ENCODE data around the gene ZNF862. TPM values are rescaled to one million over a fixed set of nuclear protein-coding genes. Genes with fewer than 3 reads are reported as not detected.

The ZNF862 gene
- total and polyA plus RNA-seq, 7 experiments from 2014 or later, result 9.1 to 112 (median 39.0) TPM

- intact Hi-C loops (cut with micrococcal nuclease), result loop anchor here in 1 of 2 donors (5.0 to 10.0 kb wide), 3 partner anchors 154 to 1213 kb away; partner anchors contain the start of genes FASTK, PDIA4 and TMUB1
- Mint-ChIP-seq H3K4me3 (peak overlapping the region; percentile 83 to 95 (median 90)), H3K4me1 (peaks cover 55 to 89% (median 85%) of the 10 kb centered on the region in 7 donors), H3K27ac (peak overlapping the region; percentile 90 to 99 (median 97)), H3K27me3 (no peaks in the 10 kb centered on the region), H3K9me3 (no peaks in the 10 kb centered on the region), H3K36me3 (peaks cover 0 to 25% (median 0%) of the 10 kb centered on the region in 5 donors)
- H3K4me3 ChIP-seq (ENCODE audit: low read length), result peak overlapping the region; percentile 42
- no peak for ATAC-seq
- no peaks in the 10 kb centered on the region for H3K27me3 ChIP-seq (ENCODE audit: control insufficient read depth in 2 of 2, insufficient read depth in 2 of 2, low read length in 2 of 2)
- ChIA-PET CTCF (interaction anchor here (0.6 to 4.2 kb wide), 6 partner anchors 13 to 851 kb away, joined by 3 to 32 read pairs (median 4); partner anchors contain the start of gene ZNF862), POLR2A (interaction anchor here (1.1 to 6.6 kb wide), 9 partner anchors 9 to 30 kb away, joined by 4 to 81 read pairs (median 20); partner anchors contain the start of gene ZNF862)
- H3K36me3 ChIP-seq (ENCODE audit: control insufficient read depth in 2 of 3, insufficient read depth in 3 of 3, low read length in 3 of 3), result no peaks in the 10 kb centered on the region
- peaks cover 87 to 88% of the 10 kb centered on the region in 2 donors for H3K4me1 ChIP-seq (ENCODE audit: control insufficient read depth in 2 of 2, insufficient read depth in 2 of 2, low read length in 2 of 2)
- peak overlapping the region; percentile 88 for H3K27ac ChIP-seq (ENCODE audit: low read depth, low read length)
- no peak for DNase-seq
- H3K9me3 ChIP-seq (ENCODE audit: control insufficient read depth in 2 of 3, low read length in 3 of 3), result no peaks in the 10 kb centered on the region
Observed at GRCh38 chr7:149869291-149869650, 31.1 kb downstream of the ZNF862 start.

- H3K27me3 Mint-ChIP-seq, result no peaks in the 10 kb centered on the region
- peak overlapping the region; percentile 90 to 98 (median 97) for H3K27ac Mint-ChIP-seq
- peak overlapping the region; percentile 88 for H3K27ac ChIP-seq (ENCODE audit: low read depth, low read length)
- H3K36me3 Mint-ChIP-seq, result peaks cover 0 to 23% (median 0%) of the 10 kb centered on the region in 5 donors
- peak in 7 of 9 donors; percentile 67 to 83 (median 79) for DNase-seq
- ChIA-PET POLR2A (interaction anchor here (0.7 to 6.6 kb wide), 9 partner anchors 9 to 584 kb away, joined by 3 to 81 read pairs (median 20); partner anchors contain the start of gene ZNF862), CTCF (interaction anchor here (1.0 to 4.2 kb wide), 5 partner anchors 12 to 31 kb away, joined by 3 to 32 read pairs (median 4); partner anchors contain the start of gene ZNF862)
- no peaks in the 10 kb centered on the region for H3K36me3 ChIP-seq (ENCODE audit: control insufficient read depth in 2 of 3, insufficient read depth in 3 of 3, low read length in 3 of 3)
- intact Hi-C loops (cut with micrococcal nuclease), result loop anchor here (1.0 to 10.0 kb wide), 7 partner anchors 13 to 1212 kb away; partner anchors contain the start of genes ZNF467 (in 2 of the 2), FASTK (in 1 of the 2), PDIA4 (in 1 of the 2) and TMUB1 (in 1 of the 2)
- H3K4me3 Mint-ChIP-seq, result peak overlapping the region; percentile 83 to 95 (median 90)
- H3K27me3 ChIP-seq (ENCODE audit: control insufficient read depth in 2 of 2, insufficient read depth in 2 of 2, low read length in 2 of 2), result no peaks in the 10 kb centered on the region
- H3K9me3 Mint-ChIP-seq, result no peaks in the 10 kb centered on the region
- peak overlapping the region; percentile 42 for H3K4me3 ChIP-seq (ENCODE audit: low read length)
- H3K4me1 Mint-ChIP-seq, result peaks cover 56 to 89% (median 86%) of the 10 kb centered on the region in 7 donors
- peak; percentile 69 for ATAC-seq
- no peaks in the 10 kb centered on the region for H3K9me3 ChIP-seq (ENCODE audit: control insufficient read depth in 2 of 3, low read length in 3 of 3)
- peaks cover 84 to 87% of the 10 kb centered on the region in 2 donors for H3K4me1 ChIP-seq (ENCODE audit: control insufficient read depth in 2 of 2, insufficient read depth in 2 of 2, low read length in 2 of 2)
Observed at GRCh38 chr7:149869867-149870266, 31.7 kb downstream of the ZNF862 start.

- ATAC-seq, result peak; percentile 7
- H3K27me3 Mint-ChIP-seq, result no peaks in the 10 kb centered on the region
- intact Hi-C loops (cut with micrococcal nuclease), result loop anchor here (1.0 to 5.0 kb wide), 4 partner anchors 13 to 98 kb away; partner anchors contain the start of gene ZNF467 (in 2 of the 2)
- POLR2A ChIA-PET, result interaction anchor here (0.7 to 6.6 kb wide), 9 partner anchors 10 to 584 kb away, joined by 3 to 81 read pairs (median 20); partner anchors contain the start of gene ZNF862
- H3K9me3 Mint-ChIP-seq, result no peaks in the 10 kb centered on the region
- peaks cover 84 to 86% of the 10 kb centered on the region in 2 donors for H3K4me1 ChIP-seq (ENCODE audit: control insufficient read depth in 2 of 2, insufficient read depth in 2 of 2, low read length in 2 of 2)
- H3K27me3 ChIP-seq (ENCODE audit: control insufficient read depth in 2 of 2, insufficient read depth in 2 of 2, low read length in 2 of 2), result no peaks in the 10 kb centered on the region
- DNase-seq, result no peak
- H3K4me3 ChIP-seq (ENCODE audit: low read length), result peak overlapping the region; percentile 42
- H3K4me3 Mint-ChIP-seq, result peak overlapping the region; percentile 83 to 95 (median 90)
- H3K36me3 Mint-ChIP-seq, result peaks cover 0 to 20% (median 0%) of the 10 kb centered on the region in 5 donors
- peaks cover 56 to 89% (median 86%) of the 10 kb centered on the region in 7 donors for H3K4me1 Mint-ChIP-seq
- H3K36me3 ChIP-seq (ENCODE audit: control insufficient read depth in 2 of 3, insufficient read depth in 3 of 3, low read length in 3 of 3), result no peaks in the 10 kb centered on the region
- peak overlapping the region; percentile 88 for H3K27ac ChIP-seq (ENCODE audit: low read depth, low read length)
- H3K27ac Mint-ChIP-seq, result peak overlapping the region; percentile 90 to 98 (median 97)
- CTCF ChIA-PET, result interaction anchor here (1.0 to 4.2 kb wide), 5 partner anchors 12 to 32 kb away, joined by 3 to 32 read pairs (median 4); partner anchors contain the start of gene ZNF862
- H3K9me3 ChIP-seq (ENCODE audit: control insufficient read depth in 2 of 3, low read length in 3 of 3), result no peaks in the 10 kb centered on the region
Observed at GRCh38 chr7:149870274-149870673, 32.1 kb downstream of the ZNF862 start.

DNA sequence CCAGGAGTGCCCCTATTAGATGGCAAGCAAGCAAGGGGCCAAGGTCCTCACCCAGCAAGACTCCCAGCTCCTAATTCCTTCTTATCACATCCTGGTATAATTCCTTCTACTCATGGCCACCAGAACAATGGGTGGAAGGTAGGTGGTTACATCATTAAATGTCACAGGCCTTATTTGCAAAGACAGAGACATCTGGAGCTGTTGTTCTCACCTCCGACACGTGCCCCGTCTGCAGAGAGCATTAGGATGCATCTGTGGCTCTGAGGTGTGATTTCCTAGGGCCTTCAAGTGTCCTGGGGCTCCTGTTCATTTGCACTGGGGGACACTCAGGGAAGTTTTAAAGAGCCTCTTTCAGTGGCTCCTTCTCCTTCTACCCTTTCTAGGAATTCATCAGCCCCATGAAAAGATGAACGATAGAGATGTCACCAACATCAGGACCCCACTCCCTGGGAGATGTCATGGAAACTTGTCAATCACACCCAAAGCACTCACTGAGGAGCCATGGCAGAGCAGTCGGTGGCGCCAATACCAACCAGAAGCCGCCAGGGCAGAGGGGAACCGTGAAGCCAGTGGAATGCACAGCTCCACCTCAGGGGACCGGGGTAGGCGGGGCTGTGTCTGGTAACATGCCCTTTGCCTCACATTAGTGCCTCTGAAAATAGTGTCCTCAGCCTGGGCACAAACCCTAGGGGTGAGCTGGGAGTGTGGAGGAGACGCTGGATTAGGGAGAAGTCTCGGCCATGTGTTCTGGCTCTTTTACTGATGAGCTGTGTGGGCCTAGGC, 32.7 kb downstream of the ZNF862 start:
- Histone ChIP-seq H3K36me3 (ENCODE audit: control insufficient read depth in 2 of 3, insufficient read depth in 3 of 3, low read length in 3 of 3) (no peaks in the 10 kb centered on the region), H3K4me3 (ENCODE audit: low read length) (peak overlapping the region; percentile 42), H3K27ac (ENCODE audit: low read depth, low read length) (peak overlapping the region; percentile 88), H3K4me1 (ENCODE audit: control insufficient read depth in 2 of 2, insufficient read depth in 2 of 2, low read length in 2 of 2) (peaks cover 80 to 81% of the 10 kb centered on the region in 2 donors), H3K27me3 (ENCODE audit: control insufficient read depth in 2 of 2, insufficient read depth in 2 of 2, low read length in 2 of 2) (no peaks in the 10 kb centered on the region), H3K9me3 (ENCODE audit: control insufficient read depth in 2 of 3, low read length in 3 of 3) (no peaks in the 10 kb centered on the region)
- H3K27ac Mint-ChIP-seq, result peak overlapping the region; percentile 42 to 98 (median 97)
- intact Hi-C loops (cut with micrococcal nuclease), result loop anchor here (1.0 to 5.0 kb wide), 4 partner anchors 12 to 99 kb away; partner anchors contain the start of gene ZNF467 (in 2 of the 2)
- H3K27me3 Mint-ChIP-seq, result no peaks in the 10 kb centered on the region
- CTCF ChIA-PET, result interaction anchor here (2.0 to 4.2 kb wide), 2 partner anchors 11 to 31 kb away, joined by 4 to 32 read pairs; no protein-coding TSS in a partner anchor
- POLR2A ChIA-PET, result interaction anchor here (0.6 to 6.6 kb wide), 10 partner anchors 10 to 1982 kb away, joined by 3 to 81 read pairs (median 15); partner anchors contain the start of gene ZNF862
- H3K4me1 Mint-ChIP-seq, result peaks cover 59 to 89% (median 86%) of the 10 kb centered on the region in 7 donors
- peaks cover 0 to 18% (median 0%) of the 10 kb centered on the region in 5 donors for H3K36me3 Mint-ChIP-seq
- peaks cover 0 to 2% (median 0%) of the 10 kb centered on the region in 11 donors for H3K9me3 Mint-ChIP-seq
- DNase-seq (peak in 1 of 9 donors; percentile 49), ATAC-seq (no peak)
- H3K4me3 Mint-ChIP-seq, result peak overlapping the region in 9 of 10 donors; percentile 29 to 95 (median 90)

- peak overlapping the region; percentile 8 to 95 (median 90) for H3K4me3 Mint-ChIP-seq
Observed at GRCh38 chr7:149871576-149871975, 33.4 kb downstream of the ZNF862 start.

More at GRCh38 chr7:149871576-149871975, 33.4 kb downstream of the ZNF862 start:
- POLR2A ChIA-PET, result interaction anchor here (0.6 to 6.6 kb wide), 6 partner anchors 10 to 1981 kb away, joined by 3 to 81 read pairs (median 30); partner anchors contain the start of gene ZNF862
- CTCF ChIA-PET, result interaction anchor here (1.1 to 4.2 kb wide), 2 partner anchors 11 to 62 kb away, joined by 3 to 32 read pairs; no protein-coding TSS in a partner anchor
- no peaks in the 10 kb centered on the region for H3K27me3 ChIP-seq (ENCODE audit: control insufficient read depth in 2 of 2, insufficient read depth in 2 of 2, low read length in 2 of 2)
- peaks cover 73 to 74% of the 10 kb centered on the region in 2 donors for H3K4me1 ChIP-seq (ENCODE audit: control insufficient read depth in 2 of 2, insufficient read depth in 2 of 2, low read length in 2 of 2)
- no peaks in the 10 kb centered on the region for H3K27me3 Mint-ChIP-seq
- H3K4me1 Mint-ChIP-seq, result peaks cover 56 to 89% (median 83%) of the 10 kb centered on the region in 7 donors
- no peaks in the 10 kb centered on the region for H3K36me3 ChIP-seq (ENCODE audit: control insufficient read depth in 2 of 3, insufficient read depth in 3 of 3, low read length in 3 of 3)
- peak overlapping the region; percentile 88 for H3K27ac ChIP-seq (ENCODE audit: low read depth, low read length)
- peak overlapping the region; percentile 65 to 98 (median 97) for H3K27ac Mint-ChIP-seq
- DNase-seq (no peak), ATAC-seq (no peak)
- intact Hi-C loops (cut with micrococcal nuclease), result loop anchor here (2.0 to 5.0 kb wide), 3 partner anchors 65 to 99 kb away; partner anchors contain the start of gene ZNF467 (in 2 of the 2)
- peaks cover 0 to 2% (median 0%) of the 10 kb centered on the region in 11 donors for H3K9me3 Mint-ChIP-seq
- no peak overlapping the region for H3K4me3 ChIP-seq (ENCODE audit: low read length)
- H3K36me3 Mint-ChIP-seq, result peaks cover 0 to 17% (median 0%) of the 10 kb centered on the region in 5 donors
- H3K9me3 ChIP-seq (ENCODE audit: control insufficient read depth in 2 of 3, low read length in 3 of 3), result no peaks in the 10 kb centered on the region
